Astrocyte of the spinal cord (primary cell): ENCODE results near the gene ATP6V0D1.

Source experiments
- DNase-seq: peaks from one replicate; pipeline ENCODE4 v3.0.0; 2011; ENCODE audit warnings: low read depth, low spot score
- H3K4me3 ChIP-seq: 2 replicates; pipeline ENCODE4 v1.5.1; 2011; ENCODE audit warnings: low read depth, mild to moderate bottlenecking, low read length, moderate library complexity
- in situ Hi-C: cut with HindIII; loops from 2 replicates; pipeline ENCODE4 v1.10.0; 2017; ENCODE audit warnings: low sequenced_read_pairs
- TF ChIP-seq, protein P1 (sequence below): IDR thresholded peaks from 2 replicates; pipeline ENCODE4 v1.5.1; 2012; ENCODE audit warnings: low read depth, mild to moderate bottlenecking, low read length, inconsistent platforms

ATP6V0D1 gene

GRCh38 chr16:67462279-67462655 lies 18.7 kb downstream of the ATP6V0D1 start:
- no peak overlapping the region for H3K4me3 ChIP-seq
- TF ChIP-seq, protein P1, sequence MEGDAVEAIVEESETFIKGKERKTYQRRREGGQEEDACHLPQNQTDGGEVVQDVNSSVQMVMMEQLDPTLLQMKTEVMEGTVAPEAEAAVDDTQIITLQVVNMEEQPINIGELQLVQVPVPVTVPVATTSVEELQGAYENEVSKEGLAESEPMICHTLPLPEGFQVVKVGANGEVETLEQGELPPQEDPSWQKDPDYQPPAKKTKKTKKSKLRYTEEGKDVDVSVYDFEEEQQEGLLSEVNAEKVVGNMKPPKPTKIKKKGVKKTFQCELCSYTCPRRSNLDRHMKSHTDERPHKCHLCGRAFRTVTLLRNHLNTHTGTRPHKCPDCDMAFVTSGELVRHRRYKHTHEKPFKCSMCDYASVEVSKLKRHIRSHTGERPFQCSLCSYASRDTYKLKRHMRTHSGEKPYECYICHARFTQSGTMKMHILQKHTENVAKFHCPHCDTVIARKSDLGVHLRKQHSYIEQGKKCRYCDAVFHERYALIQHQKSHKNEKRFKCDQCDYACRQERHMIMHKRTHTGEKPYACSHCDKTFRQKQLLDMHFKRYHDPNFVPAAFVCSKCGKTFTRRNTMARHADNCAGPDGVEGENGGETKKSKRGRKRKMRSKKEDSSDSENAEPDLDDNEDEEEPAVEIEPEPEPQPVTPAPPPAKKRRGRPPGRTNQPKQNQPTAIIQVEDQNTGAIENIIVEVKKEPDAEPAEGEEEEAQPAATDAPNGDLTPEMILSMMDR, result no peak
- no peak for DNase-seq
- in situ Hi-C loops, result no loop called here

DNA sequence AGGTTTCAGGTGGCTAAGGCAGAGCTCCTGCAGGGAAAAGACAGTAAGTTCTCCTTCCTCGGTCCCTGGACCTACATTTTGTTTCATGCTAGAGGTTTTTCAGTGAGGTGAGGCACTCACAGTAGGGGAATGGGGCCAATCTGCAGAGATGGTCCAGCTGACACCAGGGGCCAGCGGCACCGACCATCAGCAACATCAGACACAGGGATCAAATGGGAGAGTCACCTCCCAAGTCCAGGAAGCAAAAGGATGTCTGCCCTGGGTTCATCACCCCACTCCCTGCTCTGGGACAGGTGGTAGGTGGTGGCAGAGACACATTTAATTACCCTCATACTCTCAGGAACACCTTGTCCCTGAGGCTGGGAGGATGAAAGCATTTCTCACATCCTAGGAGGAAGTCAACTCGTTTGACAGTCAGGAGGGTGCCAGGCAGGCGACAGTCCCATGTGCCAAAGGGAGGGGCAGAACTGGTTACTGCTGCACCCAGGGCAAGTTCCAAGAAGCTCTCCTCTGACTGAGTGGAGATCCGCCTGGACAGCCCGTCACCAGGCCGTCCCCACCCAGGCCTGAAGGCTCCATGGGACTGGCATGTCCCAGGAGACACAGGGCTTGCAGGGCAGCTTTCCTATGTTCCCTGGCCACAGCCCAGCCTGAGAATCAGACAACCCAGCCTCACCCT lies 19.2 kb downstream of the ATP6V0D1 start:
- in situ Hi-C loops, result no loop called here
- TF ChIP-seq, protein P1, result no peak
- H3K4me3 ChIP-seq, result no peak overlapping the region
- no peak for DNase-seq

- H3K4me3 ChIP-seq, result no peak overlapping the region
- in situ Hi-C loops, result no loop called here
- DNase-seq, result no peak
- TF ChIP-seq, protein P1, result no peak
These were observed 20.0 kb downstream of the ATP6V0D1 start for GRCh38 chr16:67460961-67461360.

DNA sequence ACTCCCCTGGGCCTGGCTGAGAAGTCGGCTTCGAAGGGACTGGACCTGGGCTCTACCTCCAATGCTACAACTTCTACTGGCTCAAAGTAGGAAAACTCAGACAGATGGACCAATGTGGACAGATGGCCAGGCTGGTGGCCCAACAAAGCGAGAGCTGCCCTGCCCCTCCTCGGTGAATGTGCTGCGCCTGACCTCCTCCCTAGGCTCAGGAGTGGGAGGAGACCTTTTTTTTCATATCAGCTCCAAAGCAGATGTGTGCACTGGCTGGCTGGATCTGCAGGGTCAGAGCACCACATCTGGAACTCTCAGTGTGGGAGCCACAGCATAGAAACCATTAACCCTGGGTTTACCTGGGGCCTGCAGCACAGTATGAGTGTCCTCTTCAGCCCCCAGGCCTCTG lies 20.8 kb downstream of the ATP6V0D1 start:
- H3K4me3 ChIP-seq, result no peak overlapping the region
- no peak for DNase-seq
- in situ Hi-C loops, result no loop called here
- TF ChIP-seq, protein P1, result no peak

GRCh38 chr16:67459861-67460150 lies 21.2 kb downstream of the ATP6V0D1 start:
- H3K4me3 ChIP-seq, result no peak overlapping the region
- DNase-seq, result no peak
- in situ Hi-C loops, result no loop called here
- TF ChIP-seq, protein P1, result no peak

DNA sequence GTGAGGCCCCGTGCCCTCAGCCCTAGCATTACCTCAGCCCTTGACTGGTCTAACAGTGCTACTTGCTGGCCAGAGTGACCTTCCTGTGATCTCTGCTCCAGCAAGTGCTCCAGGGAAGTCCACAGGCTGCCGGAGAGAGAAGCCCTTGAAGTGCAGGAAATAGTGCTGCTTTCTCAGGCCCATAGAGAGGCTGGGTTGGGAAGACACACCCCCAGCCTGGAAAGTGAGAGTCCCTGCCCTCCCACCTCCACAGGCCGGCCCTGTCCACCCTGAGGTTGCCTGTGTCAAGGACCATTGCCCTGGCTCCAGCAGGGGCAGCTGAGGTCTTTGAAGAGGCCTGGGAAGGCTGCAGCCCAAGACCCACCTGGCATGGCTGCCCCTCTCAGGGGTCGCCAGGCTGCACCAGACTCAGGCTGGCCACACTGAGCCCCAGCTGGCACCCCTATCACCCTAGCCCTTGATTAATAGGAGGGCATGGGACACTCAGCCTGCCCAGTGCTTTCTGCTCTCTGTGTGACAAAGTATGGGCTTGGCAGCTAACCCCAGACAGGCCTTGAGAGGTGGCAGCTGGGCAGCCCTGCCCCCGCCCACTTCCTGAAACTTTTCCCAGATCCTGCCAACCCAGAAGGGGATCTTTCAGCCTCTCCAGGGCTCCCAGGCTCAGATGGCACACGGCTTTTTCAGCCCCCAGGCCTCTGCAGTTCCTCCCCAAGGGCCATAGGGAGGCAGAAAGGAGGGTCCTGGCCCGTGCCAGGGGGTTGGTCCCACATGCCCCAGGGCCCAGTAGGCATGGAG lies 21.7 kb downstream of the ATP6V0D1 start:
- H3K4me3 ChIP-seq, result no peak overlapping the region
- no peak for DNase-seq
- in situ Hi-C loops, result no loop called here
- TF ChIP-seq, protein P1, result no peak
